Stimulated activated CD8-positive, alpha-beta memory T cell treated with anti-CD3 and anti-CD28 coated beads, Interleukin-12 subunit alpha, Interleukin-12 subunit beta, amount 100 ng/mL, for 24 hours (primary cell): ENCODE results near the gene GPS2.
"Not testable (repeated sequence)": the region's sequence is repeated elsewhere in the genome, so short reads cannot be mapped to it uniquely, and the experiment has no call there.

ENCODE experiments used
- DNase-seq: peaks from one replicate; pipeline ENCODE4 v3.0.0-alpha.2; 2020; ENCODE audit errors: extremely low read depth

GPS2 gene

DNA sequence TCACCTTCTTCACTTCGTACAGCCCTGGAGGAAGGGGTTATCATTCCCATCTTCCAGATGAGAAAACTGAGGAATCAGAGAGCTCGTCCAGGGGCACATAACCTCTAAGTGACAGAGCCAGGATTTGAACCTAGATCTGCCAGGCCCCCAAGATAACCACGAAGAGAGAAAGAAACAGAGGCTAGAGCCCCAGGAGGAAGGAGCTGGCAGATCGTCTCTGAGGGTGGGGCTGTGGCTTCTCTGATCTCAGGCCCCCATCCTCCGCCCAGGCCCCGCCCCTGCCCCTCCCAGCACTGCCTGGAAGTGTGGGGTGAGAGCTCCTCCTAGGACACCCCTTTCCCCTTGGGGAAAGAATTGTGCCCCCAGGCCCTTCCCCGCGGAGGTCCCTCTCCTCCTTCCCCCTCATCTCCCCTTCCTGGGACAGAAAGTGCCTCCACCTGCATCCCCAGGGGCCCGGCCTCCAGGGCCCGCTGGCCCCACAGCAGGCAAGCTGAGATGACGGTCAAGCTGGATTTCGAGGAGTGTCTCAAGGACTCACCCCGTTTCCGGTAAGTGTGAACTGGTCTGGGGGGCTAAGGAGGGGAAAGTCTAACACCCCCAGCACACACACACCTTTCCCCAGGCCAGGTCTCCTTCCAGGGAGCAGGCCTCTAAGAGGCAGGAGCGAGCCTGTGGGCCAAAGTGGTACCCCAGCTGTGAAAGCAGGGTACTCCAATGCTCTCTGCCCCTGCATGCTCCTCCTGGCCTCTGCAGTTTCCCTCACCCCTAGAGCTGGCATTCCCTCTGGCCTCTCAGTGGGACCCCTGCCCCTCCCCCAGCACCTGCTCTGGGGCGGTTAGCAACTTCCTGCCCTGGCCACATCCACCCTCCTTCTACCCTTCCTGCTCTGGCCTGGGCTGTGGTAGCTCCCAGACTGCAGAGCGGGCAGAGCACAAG lies 21.3 kb upstream of the GPS2 start, which contains the start of gene ACAP1:
ACAP1 (plus strand) TSS at position 290 of the 936 bp plus-strand sequence; CDS start at position 496, 206 bp downstream.
- DNase-seq: peak; percentile 65

DNA sequence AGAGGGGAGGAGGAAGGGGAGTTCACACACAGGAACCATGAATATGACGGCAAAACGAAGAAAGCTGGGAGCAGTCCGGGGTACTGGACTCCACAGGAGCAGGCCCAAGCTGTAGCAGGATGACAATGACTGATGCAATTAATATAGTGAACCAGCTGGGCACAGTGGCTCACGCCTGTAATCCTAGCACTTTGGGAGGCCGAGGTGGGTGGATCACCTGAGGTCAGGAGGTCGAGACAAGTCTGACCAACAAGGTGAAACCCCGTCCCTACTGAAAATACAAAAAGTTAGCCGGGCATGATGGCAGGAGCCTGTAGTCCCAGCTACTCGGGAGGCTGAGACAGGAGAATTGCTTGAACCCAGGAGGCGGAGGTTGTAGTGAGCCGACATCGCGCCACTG lies 20.6 kb upstream of the GPS2 start:
- not testable (repeated sequence) for DNase-seq

DNA sequence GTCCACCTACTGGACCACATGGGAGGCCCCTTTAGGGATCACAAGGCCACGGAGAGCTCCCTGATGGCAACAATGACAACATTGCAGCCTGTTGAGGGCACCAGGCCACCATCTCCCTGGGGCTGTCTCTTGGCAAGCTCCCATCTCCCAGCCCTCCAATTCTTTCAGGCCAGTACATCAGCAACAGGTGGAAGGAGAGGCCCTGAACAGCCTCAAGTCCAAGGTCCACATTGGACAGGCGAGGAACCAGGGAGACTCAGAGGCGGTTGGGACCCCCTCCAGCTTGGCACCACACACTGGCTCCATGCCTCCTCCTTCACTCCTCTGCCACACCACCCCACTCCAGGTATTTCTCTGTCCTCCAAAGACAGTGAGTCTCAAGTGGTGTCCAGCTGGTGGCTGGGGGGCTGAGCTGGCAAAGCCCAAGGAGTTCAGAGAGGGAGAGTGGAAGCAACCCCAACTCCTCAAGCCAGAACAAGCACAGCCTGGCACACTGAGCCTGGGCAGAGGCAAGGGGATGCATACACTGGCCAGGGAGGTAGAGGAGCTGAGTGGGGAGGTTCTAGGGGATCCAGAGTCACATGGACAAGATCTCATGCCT lies 19.9 kb upstream of the GPS2 start:
- DNase-seq: no peak

- DNase-seq: not testable (repeated sequence)
Measured at GRCh38 chr17:7332600-7333069, 17.5 kb upstream of the GPS2 start.

- no peak for DNase-seq
Measured at GRCh38 chr17:7332111-7332510, 17.0 kb upstream of the GPS2 start.

DNA sequence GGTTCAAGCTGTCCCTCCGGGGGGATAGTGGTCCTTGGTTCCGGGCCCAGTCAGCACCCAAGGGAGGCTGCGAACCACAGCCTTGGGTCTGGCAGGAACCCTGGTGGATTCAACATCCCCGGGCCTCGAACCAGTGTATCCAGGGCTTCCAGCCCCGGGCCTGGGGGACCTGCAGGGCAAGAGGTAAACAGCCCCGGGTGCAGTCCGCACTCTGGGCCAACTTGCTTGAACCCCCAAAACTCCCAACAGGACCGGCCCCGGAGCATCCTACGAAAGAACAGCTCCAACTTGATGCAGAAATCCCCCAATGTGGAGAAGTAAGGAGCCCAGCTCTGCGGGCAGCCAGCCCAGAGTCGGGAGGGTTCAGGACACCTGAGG lies 15.5 kb upstream of the GPS2 start:
- no peak for DNase-seq

DNA sequence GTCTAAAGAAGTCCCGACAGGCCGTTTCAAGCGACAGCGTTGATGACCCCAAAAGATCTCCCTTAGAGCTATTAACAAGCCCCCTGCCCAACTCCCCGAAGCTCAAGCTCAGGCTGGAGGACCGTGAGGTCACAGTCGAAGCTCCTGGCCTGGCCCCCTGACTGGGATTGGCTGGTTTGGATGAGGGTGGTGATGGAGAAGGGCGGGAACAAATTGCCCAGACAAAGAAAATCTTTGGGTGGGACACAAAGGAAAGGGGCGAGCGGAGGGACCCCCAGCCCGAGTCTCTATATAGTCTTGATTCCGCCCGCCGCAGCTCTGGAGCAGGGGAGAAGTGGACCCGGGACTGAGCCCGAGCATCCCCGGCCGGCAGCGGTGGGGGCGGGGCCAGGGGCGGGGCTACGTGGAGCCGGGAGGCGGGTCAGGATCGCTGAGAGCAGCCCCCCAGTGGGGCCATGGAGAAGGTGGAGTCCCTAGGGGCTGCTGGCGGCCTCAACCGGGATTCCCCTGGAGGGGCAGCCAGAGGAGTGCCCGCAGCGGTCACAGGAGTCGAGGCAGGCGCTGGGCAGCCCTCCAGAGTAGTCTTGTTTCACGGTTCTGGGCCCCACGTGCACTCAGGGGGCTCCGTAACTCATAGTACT lies 15.0 kb upstream of the GPS2 start:
- DNase-seq: peak; percentile 53

GRCh38 chr17:7329374-7329996 lies 14.3 kb upstream of the GPS2 start:
- peak; percentile 88 for DNase-seq

DNA sequence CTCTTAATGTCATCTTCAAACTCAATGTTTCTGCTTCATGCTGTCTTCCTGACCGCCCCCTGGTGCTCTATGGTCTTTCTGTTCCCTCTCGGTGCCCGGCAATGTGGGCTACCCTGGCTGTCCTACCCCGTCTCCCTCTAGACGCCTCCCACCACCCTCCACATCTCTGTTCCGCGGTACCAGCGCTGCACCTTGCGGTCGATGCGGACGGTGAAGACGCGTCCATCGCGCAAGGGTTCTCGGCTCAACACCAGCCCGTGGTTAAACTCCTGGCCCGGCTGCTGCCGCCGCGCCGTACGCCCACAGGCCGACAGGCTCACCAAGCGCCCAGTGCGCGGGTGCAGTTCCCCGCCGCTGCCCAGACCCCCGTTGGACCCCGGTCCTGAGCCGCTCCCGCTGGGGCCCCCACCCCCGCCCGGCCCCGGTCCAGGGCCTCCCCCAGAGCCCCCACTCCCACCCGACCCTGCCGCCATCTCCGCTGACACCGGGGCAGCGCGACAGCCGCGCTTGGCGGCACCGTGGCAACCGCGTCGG lies 13.7 kb upstream of the GPS2 start, which contains the start of gene NEURL4:
NEURL4 (minus strand) TSS at position 496 of the 534 bp plus-strand sequence; CDS start at position 473, 23 bp downstream.
- no peak for DNase-seq

- DNase-seq: no peak
Measured at GRCh38 chr17:7328009-7328408, 12.8 kb upstream of the GPS2 start.

GRCh38 chr17:7327501-7327900 lies 12.3 kb upstream of the GPS2 start:
- no peak for DNase-seq

- DNase-seq: no peak
Measured at GRCh38 chr17:7327056-7327455, 11.9 kb upstream of the GPS2 start.

DNA sequence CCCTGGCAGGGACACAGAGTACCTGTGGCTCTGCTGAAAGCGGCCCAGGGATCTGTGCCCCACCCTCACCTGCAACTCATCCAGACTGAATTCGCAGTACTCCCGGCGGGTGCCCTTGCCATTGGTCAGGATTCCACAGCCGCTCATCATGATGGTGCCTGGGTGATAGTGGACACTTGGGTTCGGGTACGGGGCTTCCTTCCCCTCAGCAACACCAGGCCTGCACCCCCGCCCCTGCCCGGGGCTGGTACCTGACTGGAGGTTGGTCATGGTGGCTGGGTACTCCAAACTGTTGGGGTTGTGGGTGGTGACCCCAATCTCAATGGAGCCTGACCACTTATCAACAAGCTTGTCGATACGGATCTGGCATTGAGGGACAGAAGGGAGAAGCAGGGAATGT lies 11.0 kb upstream of the GPS2 start:
- no peak for DNase-seq

DNA sequence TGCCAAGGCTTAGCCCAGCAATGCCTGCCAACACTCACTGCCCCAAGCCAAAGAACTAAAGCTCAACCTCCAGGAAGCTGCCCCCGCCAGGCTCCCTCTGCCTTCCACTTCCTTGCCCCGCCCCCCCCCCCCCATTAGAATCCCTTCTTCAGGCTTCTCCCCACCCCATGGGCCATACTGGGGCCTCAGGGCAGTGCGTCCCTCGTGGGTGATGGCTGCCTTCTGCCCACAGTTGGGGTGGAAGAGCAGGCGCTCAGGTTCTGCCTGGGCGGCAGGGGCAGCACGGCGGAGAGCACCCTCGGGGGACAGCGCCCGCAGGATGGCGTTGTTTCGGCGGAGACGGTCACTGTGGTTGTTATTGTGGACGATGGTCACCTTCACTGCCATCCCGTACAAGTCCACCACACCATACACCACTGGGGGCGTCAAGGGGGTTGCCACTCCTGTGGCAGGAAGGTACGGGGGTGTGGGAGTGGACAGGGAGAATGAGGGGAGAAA lies 9.9 kb upstream of the GPS2 start:
- no peak for DNase-seq

DNA sequence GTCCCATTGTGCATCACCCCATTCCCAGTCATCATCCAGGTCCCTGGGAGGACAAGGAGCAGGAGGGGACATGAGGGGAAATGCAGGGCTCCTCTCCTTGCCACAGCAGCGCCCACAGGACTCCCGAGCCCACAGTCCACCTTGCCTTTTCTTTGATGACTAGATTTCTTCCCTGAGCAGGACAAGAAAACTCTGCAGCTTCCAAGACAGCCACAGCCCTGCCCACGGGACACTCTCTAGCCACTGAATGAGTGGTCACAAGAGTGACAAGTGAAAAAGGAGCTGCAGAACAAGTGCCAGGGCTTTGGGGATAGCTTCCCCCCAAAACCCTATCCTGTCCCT lies 9.2 kb upstream of the GPS2 start:
- no peak for DNase-seq

DNA sequence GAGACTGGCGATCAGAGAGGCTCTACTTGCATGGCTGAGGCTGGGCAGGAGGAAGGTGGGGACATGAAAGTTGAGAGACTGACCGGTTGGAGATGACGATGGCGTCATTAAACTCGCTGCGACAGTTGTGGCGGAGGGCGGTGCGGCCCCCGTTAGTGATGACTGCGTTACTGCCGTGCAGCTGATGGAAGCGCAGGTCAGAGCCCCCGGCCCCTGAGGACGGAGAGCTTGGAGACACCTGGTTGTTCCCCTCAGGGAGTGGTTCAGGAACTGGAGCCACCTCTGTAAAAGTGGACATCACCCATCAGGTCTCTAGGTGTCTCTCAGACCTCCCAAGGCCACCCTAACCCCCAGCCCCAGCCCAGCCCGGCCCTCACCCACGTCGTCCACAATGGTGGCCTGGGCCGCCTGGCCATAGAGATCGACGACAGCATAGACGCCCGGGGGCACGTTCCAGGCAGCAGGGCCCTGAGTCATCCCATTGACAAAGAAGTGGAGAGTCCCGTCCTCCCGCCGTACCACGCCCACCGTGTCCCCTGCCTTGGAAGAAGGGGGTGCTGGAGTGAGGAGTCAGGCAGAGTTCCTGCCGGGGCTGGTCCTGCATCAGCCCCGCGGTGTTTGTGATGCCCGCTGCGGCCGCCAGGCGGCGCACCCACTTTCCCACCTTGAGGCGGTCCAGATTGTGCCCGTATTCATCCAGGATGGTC lies 8.7 kb upstream of the GPS2 start:
- no peak for DNase-seq

GRCh38 chr17:7322520-7323194 lies 7.5 kb upstream of the GPS2 start:
- no peak for DNase-seq

DNA sequence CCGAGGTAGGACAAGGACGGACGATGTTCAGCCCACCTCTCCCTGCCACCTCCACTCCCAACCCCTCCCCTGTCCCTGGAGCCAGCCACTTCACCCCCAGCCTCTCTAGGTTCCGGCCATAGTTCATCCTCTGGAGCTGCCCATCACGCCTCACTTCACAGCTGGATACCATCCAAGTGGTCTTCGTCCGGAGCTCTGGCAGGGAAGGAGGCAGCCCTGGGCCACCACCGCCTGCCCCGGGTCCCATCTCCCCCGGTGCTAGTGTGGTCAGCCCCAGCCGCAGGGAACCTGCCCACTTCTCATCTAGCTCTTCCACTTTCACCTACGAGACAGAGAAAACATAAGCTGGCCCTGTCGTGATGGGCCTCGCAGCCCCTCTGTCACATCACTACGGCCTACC lies 6.3 kb upstream of the GPS2 start:
- no peak for DNase-seq

- no peak for DNase-seq
Measured at GRCh38 chr17:7318121-7318860, 3.1 kb upstream of the GPS2 start.
